HK-2 (cell line): ENCODE measurements around the gene ABLIM1.

Experiments
- DNase-seq: peaks from one replicate; pipeline ENCODE4 v3.0.0-alpha.2; 2018; ENCODE audit not compliant: unreplicated experiment

The ABLIM1 gene

DNA sequence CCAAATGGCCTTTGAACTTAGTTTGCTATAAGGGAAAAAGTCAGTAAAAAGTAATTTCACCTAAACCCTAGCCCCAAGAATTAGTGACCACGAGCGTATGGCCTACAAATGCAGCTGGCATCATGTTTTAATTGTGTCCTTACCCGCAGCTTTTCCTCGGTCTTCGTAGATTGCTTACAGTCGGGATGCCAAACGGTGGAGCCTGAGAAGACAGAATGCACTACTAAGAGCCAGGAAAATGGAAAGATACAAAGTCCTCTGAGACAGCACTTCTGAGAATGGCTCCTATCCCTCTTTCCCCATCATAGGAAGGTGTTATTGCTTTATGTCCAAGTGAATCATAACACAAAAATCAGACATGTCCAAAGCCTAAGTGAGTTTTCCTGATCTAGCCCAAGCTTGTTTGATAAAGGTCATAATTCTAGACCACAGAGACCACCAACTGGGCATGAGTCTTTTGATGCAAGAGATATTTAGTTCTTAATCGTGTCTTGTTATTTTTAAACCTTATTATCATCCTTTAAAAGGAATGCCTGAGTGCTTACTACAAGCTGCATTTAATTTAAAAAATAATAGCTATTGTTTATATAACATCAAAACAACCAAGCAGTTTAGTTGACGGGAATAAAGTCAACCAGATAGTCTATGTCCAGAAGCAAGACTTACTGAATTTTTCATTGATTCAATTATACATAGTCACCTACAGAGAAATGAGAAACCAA, 170.1 kb downstream of the ABLIM1 start:
- no peak for DNase-seq

DNA sequence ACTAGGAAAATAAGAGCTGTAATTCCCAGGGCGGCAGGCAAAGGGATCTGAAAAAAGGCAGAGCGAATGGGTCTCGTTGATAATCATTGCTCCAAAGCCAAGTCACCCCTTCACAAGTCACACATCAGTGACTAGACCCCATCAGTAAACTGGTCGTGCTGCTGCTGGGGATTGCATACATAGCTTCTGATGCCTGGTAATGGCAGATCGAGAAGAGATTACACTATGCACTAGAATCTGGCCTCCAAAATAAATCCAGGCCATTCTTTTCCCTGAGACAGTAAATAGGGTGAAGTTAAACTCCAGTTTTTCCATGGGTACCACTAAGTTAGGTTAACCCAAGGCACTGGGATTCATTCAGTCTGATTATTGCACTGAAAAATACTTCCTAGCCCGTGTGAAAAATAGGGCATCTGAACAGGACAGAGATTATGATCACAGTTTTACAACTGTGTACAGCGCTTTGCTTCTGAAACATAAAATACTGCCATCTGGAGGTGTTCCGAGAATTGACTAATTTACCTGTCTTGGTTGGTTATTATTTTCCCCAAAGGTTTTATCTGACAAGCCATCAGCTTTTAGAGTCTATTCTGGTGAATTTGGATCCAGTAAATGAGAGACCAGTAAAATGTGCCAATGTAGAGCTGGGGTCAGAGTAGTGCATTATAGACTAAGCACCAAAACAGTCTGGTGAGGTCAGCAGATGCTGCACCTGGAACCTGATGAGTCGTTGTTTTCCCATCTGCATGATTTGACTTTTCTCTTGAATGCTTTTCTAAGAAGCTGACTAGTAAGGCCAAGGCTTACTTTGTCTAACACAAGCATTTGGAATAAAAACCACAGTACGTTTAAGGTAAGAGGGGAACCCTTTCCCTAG, 170.9 kb downstream of the ABLIM1 start:
- peak; percentile 12 for DNase-seq

DNA sequence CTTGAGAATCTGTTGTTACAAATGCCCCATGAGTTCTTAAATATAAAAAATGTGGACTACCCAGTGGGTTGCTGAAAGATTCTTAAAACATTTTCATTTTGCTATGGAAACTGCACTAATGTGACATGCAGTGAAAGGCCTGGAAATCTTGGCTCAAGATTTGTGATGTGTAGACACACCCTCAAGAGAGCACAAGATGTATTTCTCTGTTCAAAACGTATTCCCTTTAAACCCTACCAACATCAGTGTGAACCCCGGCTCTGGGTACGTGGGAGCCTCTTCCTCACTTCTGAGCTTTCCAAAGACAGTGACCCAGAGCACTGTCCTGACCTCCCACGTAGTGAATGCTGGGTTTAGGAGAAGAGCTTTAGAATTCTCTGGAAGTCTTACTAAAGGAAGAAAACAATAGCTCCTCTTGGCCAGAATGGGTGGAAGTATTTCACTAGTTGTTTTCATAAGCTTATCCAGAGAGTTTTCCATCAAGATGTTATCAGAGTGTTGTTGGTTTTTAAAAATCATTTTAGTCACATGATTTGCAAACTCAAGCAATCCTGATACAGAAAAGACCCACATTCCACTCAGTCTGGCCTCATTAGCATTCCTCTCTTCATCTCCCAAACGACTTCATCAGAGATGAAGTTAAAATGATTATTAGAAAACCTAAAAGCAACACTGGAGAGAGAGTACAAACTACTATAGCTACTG, 172.2 kb downstream of the ABLIM1 start:
- DNase-seq: no peak

DNA sequence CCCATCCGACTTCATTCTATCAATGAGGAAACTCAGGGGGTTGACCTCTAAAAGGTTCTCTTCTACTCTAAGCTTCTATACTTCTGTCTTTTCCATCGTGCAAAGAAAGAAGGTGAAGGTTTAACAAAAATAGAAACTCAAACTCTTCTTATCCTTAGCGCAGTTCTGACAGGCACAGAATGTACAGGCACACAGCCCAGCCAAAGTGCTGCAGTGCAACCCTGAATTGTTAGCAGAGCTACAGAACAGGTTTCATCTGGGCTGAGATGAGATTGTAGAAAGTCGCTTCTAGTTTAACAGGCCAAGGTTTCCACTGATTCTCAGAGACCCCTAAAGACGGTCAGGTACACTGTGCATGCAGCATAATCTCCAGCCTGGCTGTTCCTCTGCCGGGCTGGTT, 174.5 kb downstream of the ABLIM1 start:
- DNase-seq: no peak

DNA sequence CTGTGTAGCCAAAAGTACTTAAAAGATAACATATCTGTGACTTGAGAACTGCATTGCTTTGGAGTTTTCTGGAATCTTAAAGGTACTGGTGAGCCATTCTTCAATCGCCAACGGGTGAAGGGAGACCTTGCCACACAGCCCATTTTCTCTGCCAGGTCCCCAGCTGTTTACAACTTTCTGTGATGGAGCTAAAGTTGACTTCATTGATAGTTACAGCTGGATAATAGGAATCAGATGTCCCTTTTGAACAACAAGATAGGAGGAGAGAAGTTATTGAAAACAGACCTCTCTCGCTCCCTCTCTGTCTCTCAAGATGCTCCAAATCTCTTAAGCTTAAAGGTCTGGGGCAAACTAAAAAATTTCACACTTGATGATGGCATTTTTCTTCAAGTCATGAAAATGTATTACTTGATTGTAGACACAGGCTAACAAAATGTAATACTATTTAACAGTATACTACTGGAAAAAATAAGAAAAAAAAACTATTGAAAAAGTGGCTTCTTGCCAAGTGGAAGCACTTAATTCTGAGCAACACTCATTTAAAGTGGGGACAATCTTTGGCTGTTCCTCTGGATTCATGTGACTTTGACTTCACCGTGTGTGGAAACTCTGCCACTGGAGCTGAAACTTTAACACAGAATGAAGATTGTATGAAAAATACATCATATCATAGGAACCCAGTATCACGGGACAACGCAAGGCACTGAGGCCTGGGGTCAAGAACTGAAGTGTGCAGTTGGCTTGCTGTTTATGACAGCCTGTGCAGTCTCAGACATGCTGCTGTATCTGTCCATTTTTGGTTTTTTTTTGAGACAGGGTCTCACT, 175.4 kb downstream of the ABLIM1 start:
- DNase-seq: no peak

DNA sequence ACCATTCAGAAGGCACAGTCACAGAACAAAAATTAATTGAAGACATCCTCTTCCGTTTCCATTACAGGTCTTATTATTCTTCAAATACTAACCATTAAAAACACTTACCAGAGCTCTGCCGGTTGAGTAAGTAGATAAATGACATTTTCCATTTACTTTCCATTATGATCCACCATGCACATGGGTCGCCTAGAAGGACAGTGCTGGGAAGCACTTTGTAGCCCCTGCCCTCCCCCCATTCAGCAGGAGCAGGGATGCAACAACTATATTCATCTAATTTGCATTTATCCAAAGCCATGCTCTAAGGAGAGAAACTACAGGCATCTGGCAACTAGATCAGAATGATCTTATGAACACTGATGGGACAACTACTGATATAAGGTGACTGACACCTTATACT, 177.0 kb downstream of the ABLIM1 start:
- no peak for DNase-seq

DNA sequence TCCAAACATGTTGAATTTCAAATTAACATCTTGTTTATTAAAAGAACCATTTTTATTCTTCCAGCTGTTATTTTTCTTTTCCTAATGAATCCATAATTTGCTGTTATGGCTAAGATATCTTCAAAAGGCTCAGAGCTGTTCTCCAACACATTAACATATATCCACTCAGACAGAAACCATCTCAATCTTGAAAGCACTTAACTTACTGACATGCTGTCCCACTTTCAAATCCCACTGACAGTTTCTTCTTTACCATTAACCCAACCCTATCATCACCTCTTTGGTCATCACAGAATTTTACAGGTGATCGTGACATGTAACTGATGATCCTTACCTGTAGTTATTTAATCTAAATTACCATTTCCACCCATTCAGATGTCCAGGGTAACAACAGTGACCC, 178.2 kb downstream of the ABLIM1 start:
- DNase-seq: no peak

DNA sequence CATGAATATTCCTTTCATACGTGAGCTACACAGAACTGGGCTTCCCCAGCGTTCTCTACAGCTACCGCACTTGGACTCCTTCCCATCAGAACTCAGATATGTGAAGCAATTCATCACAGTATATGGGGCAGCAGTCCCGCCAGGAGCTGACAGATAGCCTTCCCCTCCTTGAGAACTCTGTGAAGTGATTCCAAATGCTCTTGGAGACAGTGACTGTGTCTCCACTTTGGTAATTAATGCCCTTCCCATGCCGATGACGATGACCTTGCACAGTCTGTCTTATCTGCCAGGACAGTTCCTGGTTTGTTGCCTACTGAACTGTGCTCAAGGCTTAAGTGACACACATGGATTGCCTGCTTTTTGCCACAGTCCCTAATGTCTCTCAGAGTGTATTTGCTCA, 178.8 kb downstream of the ABLIM1 start:
- DNase-seq: no peak

DNA sequence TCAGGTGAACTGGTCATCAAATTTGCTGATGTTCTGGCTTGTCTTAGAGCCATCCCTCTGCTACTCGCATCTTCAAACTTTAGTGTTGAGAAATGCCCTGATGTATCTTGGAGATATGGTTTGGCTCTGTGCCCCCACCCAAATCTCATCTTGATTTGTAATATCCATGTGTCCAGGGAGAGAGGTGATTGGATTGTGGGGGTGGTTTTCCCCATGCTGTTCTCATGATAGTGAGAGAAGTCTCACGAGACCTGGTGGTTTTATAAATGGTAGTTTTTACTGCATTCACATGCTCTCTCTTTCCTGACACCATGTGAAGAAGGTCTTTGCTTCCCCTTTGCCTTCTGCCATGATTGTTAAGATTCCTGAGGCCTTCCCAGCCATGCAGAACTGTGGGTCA, 179.8 kb downstream of the ABLIM1 start:
- no peak for DNase-seq

DNA sequence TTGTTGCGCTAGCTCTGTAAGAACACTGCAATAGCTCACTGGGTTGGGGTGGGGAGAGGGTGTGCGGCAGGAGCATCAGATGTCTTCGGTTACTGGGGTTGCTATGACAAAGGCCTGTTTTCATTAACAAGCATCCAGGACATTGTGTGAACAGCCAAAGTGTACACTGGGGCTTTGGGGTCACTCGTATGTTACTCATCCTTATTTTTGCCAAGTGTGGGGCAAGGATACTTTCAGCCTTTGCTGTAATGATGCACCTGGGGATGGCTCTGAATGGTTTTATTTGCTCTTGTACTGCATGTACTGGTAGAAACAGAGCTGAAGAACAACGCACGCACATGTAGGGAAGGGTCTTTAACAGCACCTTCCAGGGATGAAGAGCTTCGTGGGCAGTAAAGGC, 180.8 kb downstream of the ABLIM1 start:
- no peak for DNase-seq

DNA sequence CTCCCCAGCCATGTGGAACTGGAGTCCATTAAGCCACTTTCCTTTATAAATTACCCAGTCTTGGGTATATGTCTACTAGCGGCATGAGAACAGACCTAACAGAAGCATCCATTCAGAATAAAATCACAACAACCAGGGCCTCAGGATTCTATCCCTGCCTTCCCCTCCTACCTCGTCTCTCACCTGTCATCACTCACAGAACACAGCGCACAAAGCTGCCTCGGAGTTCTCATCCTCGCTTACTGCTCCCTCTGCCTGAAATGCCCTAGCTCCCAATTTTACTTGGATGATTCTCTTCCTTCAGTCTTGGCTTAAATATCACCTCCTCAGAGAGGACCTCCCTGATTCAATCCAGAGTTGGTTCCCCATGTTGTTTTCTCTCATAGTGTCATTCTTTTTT, 183.1 kb downstream of the ABLIM1 start:
- DNase-seq: no peak

DNA sequence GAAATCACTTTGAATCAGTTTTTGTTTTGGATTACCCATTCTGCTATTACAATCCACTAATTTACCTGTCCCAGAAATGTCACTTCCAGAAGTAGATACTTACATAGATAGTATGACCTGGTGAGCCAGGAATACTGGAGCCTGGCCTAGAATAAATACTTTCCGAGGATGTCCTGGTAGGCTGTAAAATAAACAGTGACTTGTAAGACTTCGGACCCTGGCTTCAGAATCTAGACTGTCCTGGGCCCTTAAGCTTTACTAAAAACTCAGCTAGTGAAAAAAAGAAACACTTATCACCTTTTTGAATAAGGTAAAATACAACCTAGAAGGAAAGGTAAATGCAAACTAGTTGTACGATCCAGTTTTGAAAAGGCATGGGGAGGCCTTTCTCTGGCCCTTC, 184.3 kb downstream of the ABLIM1 start:
- no peak for DNase-seq

DNA sequence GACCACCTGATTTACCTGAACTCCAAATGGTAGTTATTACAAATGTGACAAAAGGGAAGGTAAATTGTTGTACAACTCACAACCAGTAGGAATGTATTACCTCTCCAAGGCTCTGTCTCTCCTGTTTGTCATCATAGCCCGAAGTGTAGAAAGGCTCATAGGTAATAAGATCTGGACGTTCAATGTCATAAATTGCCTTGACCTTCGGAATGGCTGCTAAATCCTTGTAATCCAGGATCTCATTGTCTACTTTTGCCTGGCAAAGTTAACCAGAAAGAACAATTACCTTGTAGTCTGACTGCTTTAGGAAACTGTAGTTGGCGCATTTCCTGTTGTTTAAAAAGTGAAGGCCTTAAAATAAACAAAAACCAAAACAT, 185.2 kb downstream of the ABLIM1 start:
- no peak for DNase-seq

DNA sequence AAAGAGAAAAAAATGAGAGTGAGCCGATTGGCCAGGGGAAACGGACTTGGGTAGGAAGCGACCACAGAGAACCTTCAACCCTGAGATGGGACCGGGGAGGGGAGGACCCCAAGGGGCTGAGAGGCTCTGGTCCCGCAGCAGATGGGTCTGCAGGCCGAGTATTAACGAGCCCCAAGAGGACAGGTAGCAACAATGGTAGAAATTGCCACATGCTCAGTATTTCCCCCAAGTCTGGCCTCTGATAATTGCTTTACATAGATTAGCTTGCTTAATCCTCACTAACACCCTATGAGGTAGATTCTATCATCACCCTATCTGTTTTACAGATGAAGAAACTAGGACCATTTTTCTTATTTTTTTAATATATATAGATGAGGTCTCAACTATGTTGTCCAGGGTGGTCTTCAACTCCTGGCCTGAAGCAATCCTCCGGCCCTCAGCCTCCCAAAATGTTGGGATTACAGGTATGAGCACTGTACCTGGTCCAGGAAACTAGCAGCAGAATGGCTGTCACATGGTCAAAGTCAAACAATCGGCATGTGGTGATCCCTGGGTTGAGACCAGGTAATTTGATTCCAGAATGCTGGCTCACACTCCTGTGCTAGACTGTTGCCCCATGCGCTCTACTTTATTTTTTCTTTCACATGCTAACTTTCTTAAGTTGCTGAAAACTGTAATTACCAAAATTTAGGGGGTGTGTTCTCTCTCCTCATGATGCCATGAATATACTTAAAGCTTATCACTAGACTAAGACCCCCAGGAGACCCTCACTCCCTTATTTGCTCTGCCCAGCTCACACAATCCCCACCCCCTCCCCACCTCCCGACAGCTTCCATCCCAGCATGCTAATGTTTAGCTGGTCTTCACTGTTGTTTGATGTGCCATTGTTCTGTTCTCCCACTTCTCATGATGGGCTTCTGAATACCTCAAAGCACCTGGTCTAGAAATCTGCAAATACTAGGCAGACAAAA, 185.9 kb downstream of the ABLIM1 start:
- no peak for DNase-seq

DNA sequence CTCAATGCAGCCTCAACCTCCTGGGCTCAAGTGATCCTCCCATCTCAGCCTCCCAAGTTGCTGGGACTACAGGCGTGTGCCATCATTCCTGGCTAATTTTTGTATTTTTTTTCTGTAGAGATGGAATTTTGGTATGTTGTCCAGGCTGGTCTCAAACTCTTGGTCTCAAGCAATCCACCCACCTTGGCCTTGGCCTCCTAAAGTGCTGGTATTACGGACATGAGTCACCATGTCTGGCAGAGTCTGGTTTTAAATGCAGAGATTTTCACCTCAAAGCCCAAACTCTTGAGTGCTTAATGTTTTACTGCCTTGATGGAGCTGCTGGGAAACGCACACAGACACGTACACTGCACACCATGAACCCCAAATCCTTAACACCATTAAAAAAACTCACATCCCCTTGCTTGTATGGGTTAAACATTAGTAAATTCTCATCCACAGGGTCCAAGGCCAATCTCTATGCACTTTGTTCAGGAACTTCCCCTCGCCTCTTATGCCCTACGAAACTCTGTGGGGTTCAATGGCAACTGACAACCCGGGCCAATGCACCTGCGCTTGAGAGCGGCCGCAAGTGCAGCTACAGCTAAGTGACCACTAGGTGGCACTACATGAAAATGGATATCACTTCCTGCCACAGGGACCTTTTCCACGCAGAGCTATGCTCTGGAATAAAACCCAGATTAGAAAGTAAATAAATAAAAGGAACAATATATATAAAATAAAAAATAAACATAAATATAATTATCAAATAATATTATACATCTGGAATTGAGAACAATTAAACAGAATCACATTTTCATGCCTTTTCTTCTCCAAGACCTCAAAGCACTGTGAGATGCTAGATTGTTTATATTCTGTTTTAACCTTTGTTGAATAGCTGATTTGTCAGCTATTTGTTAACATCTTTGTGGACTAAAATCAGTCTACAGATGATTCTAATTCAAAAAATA, 186.8 kb downstream of the ABLIM1 start:
- DNase-seq: peak; percentile 49

DNA sequence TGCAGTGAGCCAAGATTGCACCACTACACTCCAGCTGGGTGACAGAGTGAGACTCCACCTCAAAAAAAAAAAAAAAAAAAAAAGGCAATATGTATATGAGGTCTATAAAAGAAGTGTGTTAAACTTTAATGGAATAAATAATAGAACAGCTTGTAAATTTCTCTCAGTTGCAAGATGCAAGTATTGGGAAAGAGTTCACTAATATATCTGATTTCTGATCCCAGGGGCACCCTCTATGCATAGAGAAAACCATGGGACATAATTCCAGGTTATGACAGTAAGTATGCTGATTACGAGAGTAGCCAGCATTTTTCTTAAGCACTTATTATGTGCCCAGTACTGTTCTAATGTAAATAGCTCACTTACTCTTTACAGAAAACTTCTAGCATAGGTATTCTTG, 187.7 kb downstream of the ABLIM1 start:
- no peak for DNase-seq

DNA sequence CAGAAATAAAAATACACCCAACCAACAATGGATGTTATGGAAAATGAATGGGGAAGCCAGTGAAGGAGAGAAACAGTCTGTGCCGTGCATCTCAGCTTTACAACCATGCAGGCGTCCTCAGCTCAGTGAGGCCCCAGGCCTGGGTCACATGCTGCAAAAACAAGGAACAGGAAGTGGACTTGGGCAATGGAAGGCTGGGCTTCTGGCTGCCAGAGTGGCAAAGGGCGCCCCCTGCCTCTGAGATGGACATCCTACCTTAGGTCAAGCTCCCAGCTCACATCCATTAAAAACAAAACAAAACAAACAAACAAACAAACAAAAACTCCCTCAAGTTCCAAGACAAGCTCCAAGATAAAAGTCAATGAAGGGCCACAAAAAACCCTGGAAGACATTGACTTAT, 199.1 kb downstream of the ABLIM1 start:
- DNase-seq: peak; percentile 66

DNA sequence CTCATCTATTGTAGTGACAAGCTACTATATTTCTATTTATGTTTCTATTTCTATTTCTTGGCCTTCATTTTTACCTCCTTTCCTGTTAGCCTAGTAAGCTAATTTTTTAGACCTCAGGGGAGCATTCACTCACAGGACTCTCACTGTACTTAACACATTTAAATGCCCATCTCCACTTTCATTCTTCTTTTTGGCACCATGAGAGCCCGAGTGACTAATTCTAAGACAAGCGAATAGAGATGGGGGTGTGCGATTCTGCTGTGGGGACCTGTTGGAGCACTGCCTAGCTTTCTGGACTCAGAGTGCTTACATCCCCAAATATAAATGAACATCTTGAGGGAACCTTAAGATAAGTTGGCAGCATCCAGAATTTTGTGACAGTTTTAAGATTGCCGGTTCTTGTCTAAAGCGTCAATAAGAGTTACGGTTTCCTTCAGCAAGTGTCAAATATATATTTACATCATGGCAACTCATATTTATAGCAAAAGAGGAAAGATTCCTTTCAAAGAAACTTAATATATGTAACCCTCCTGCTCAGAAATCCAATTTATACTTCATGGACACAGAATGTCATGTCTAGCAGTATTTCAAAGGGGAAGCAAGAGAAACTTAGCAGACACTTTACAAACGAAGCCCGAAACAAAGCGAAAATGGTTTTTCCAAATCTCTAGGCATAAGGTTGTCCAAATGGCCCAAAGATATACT, 199.7 kb downstream of the ABLIM1 start:
- no peak for DNase-seq

DNA sequence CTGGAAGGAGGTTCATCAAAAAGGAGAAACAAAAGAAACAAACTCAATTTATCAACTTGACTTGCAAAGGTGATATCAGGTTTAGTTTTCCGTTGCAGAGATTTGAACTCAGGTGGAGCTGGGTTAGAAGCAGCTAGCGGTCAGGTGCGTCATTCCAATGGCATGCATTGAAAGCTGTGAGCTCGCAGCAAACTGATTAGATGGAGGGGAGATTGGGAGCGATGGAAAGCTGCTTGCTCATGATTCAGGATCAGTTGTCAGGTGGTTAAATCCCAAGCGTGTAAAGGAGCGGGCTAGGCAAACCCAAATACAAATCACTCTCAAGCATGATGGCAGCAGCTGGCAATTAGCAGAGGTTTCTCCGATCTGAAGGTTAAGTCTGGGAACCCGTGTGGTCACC, 204.5 kb downstream of the ABLIM1 start:
- no peak for DNase-seq
